Sigmoid colon (tissue), 7 donors: ENCODE data around the gene AMBP. TPM values are rescaled to one million over a fixed set of nuclear protein-coding genes. Genes with fewer than 3 reads are reported as not detected.

Experiments
- DNase-seq: peaks from one replicate; pipeline ENCODE4 v3.0.0-alpha.2; 2019
- H3K27ac ChIP-seq, 4 donors: fragments of 200-600 bp; sonication (generic); one replicate each; pipeline ENCODE4 v1.5.1; 2016 to 2019; ENCODE audit warnings: mild to moderate bottlenecking in 1 of 4
- H3K27me3 ChIP-seq, 3 donors: fragments of 200-600 bp; sonication (generic); one replicate each; pipeline ENCODE4 v1.5.1; 2019; ENCODE audit warnings: mild to moderate bottlenecking in 1 of 3
- H3K36me3 ChIP-seq, 4 donors: fragments of 200-600 bp; sonication (generic); one replicate each; pipeline ENCODE4 v1.5.1; 2016 to 2019
- H3K4me1 ChIP-seq, 4 donors: fragments of 200-600 bp; sonication (generic); one replicate each; pipeline ENCODE4 v1.5.1; 2017 to 2019
- H3K4me3 ChIP-seq, 4 donors: fragments of 200-600 bp; sonication (generic); one replicate each; pipeline ENCODE4 v1.5.1; 2017 to 2019; ENCODE audit warnings: mild to moderate bottlenecking in 2 of 4, moderate library complexity in 1 of 4
- H3K9me3 ChIP-seq, 4 donors: fragments of 200-600 bp in 3 of 4; sonication (generic) in 3 of 4; one replicate each; pipeline versions ENCODE4 v1.5.1 to v1.6.1; 2013 to 2019
- CTCF ChIP-seq, 4 experiments: fragments of 450-650 bp in 3 of 4; fragments of 200-600 bp in 1 of 4; IDR thresholded peaks; one replicate each; pipeline ENCODE4 v1.5.1; 2016 to 2019; ENCODE audit warnings: antibody characterized with exemption in 4 of 4, mild to moderate bottlenecking in 3 of 4, moderate library complexity in 2 of 4
- EP300 ChIP-seq, 4 donors: sonication (generic); formaldehyde crosslinking; IDR thresholded peaks; one replicate each; pipeline ENCODE4 v1.6.1; 2017; ENCODE audit warnings: antibody characterized with exemption in 4 of 4
- POLR2A ChIP-seq, 2 donors: fragments of 450-650 bp; IDR thresholded peaks; one replicate each; pipeline ENCODE4 v1.6.1; 2016; ENCODE audit warnings: antibody characterized with exemption in 2 of 2, mild to moderate bottlenecking in 2 of 2, moderate library complexity in 2 of 2
- POLR2AphosphoS5 ChIP-seq, 4 donors: sonication (generic); formaldehyde crosslinking; IDR thresholded peaks; one replicate each; pipeline ENCODE4 v1.6.1; 2017; ENCODE audit warnings: antibody characterized with exemption in 4 of 4
- WGBS, 2 donors: extraction: QIAGEN DNeasy Blood & Tissue Kit; methylation state at CpG; one replicate each; pipeline ENCODE4 v1.1.7; 2013; 5-methylcytosine and 5-hydroxymethylcytosine counted together
- intact Hi-C: fragments of 100-400 bp; cut with DNase I; formaldehyde crosslinking; loops from one replicate; pipeline ENCODE4 v1.15.1; 2023
- polyA plus RNA-seq, 3 donors: library from polyadenylated mRNA; stranded (reverse); fragments of 200-250 nt; gene quantifications; one replicate each; pipeline ENCODE4 v1.2.3, GENCODE V29; 2013
- total RNA-seq, 4 donors: library from RNA; depleted of rRNA; stranded (reverse); fragments of >200 nt; gene quantifications; one replicate each; pipeline ENCODE4 v1.1.0, GENCODE V29; 2016
- donor health status: healthy with polysubstance abuse.
- donor health status: Bipolar disorder and iron deficiency.
- donor health status: healthy.

The AMBP gene
- total and polyA plus RNA-seq, 7 donors, result 0.66 TPM; not detected in 6

- WGBS, 2 donors, result 96 to 97% methylated on average over 40 of the region's 40 CpGs
- no peak for TF ChIP-seq CTCF (IDR thresholded peaks at IDR 0.05)
- TF ChIP-seq EP300 (IDR thresholded peaks at IDR 0.05), result no peak
- TF ChIP-seq POLR2AphosphoS5 (IDR thresholded peaks at IDR 0.05), result no peak
- no peak for TF ChIP-seq POLR2A (IDR thresholded peaks at IDR 0.05)
- DNase-seq, result peak; percentile 45
- Histone ChIP-seq H3K27ac (no peak overlapping the region), H3K4me1 (no peaks in the 10 kb centered on the region), H3K4me3 (no peak overlapping the region), H3K9me3 (no peaks in the 10 kb centered on the region), H3K36me3 (peaks cover 0 to 22% (median 1%) of the 10 kb centered on the region in 4 donors), H3K27me3 (no peaks in the 10 kb centered on the region)
- intact Hi-C loops, result no loop called here
Measured at GRCh38 chr9:114049441-114050225, 28.5 kb downstream of the AMBP start.

- TF ChIP-seq POLR2AphosphoS5 (IDR thresholded peaks at IDR 0.05) (no peak), EP300 (IDR thresholded peaks at IDR 0.05) (no peak), CTCF (IDR thresholded peaks at IDR 0.05) (no peak), POLR2A (IDR thresholded peaks at IDR 0.05) (no peak)
- Histone ChIP-seq H3K9me3 (no peaks in the 10 kb centered on the region), H3K4me3 (no peak overlapping the region), H3K4me1 (no peaks in the 10 kb centered on the region), H3K36me3 (peaks cover 0 to 22% (median 1%) of the 10 kb centered on the region in 4 donors), H3K27ac (no peak overlapping the region), H3K27me3 (no peaks in the 10 kb centered on the region)
- WGBS, 2 donors, result 97% methylated on average over 44 of the region's 44 CpGs
- intact Hi-C loops, result no loop called here
- DNase-seq, result peak; percentile 45
Measured at GRCh38 chr9:114048533-114049415, 29.3 kb downstream of the AMBP start.

- TF ChIP-seq POLR2A (IDR thresholded peaks at IDR 0.05), result no peak
- peak in 1 of 4 experiments; percentile 14 for TF ChIP-seq CTCF (IDR thresholded peaks at IDR 0.05)
- no peak for TF ChIP-seq EP300 (IDR thresholded peaks at IDR 0.05)
- Histone ChIP-seq H3K9me3 (no peaks in the 10 kb centered on the region), H3K4me1 (no peaks in the 10 kb centered on the region), H3K4me3 (no peak overlapping the region), H3K27ac (no peak overlapping the region), H3K27me3 (no peaks in the 10 kb centered on the region), H3K36me3 (peaks cover 0 to 22% (median 1%) of the 10 kb centered on the region in 4 donors)
- peak; percentile 19 for DNase-seq
- WGBS, 2 donors, result 31 to 76% methylated on average over 3 of the region's 3 CpGs
- intact Hi-C loops, result no loop called here
Measured at GRCh38 chr9:114047717-114048116, 30.4 kb downstream of the AMBP start.

GRCh38 chr9:114046875-114047274, 31.2 kb downstream of the AMBP start:
- H3K27me3 ChIP-seq, result no peaks in the 10 kb centered on the region
- TF ChIP-seq POLR2A (IDR thresholded peaks at IDR 0.05), result no peak
- no peak for TF ChIP-seq EP300 (IDR thresholded peaks at IDR 0.05)
- TF ChIP-seq CTCF (IDR thresholded peaks at IDR 0.05), result no peak
- TF ChIP-seq POLR2AphosphoS5 (IDR thresholded peaks at IDR 0.05), result no peak
- H3K9me3 ChIP-seq, result no peaks in the 10 kb centered on the region
- H3K4me1 ChIP-seq, result no peaks in the 10 kb centered on the region
- 87 to 92% methylated on average over 1 of the region's 1 CpG for WGBS, 2 donors
- intact Hi-C loops, result no loop called here
- DNase-seq, result no peak
- peaks cover 0 to 22% (median 1%) of the 10 kb centered on the region in 4 donors for H3K36me3 ChIP-seq
- H3K27ac ChIP-seq, result no peak overlapping the region
- no peak overlapping the region for H3K4me3 ChIP-seq
